Measurements from ENCODE around the gene PPP4R1.

PPP4R1 gene

GRCh38 chr18:9549405-9549804 lies 65.0 kb downstream of the PPP4R1 start:
- no peak for DNase-seq (ENCODE audit: low read depth in 2 of 2)

- no peak for DNase-seq (ENCODE audit: low read depth in 2 of 2)
Measured at GRCh38 chr18:9547782-9548181, 66.6 kb downstream of the PPP4R1 start.

GRCh38 chr18:9546468-9546867 lies 67.9 kb downstream of the PPP4R1 start:
- no peak for DNase-seq (ENCODE audit: low read depth in 2 of 2)

DNA sequence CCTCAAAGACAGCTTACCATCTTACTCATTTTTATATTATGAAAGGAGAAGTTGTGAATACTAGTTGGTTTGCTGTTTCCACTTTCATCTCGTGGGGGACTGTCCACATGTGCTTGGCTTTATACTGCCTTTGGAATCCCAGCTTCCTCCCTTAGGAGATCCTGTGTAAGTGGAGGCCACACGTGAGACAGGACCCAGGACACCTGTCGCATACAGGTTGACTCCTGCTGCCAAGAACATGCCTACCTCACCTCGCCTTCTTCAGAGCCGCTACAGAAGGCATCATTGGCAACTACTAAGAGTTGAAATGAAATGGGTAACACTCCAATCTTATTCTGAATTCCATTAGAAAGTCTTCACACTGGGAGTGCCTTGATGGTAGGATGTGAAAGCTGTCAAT lies 69.3 kb downstream of the PPP4R1 start:
- no peak for DNase-seq (ENCODE audit: low read depth in 2 of 2)

DNA sequence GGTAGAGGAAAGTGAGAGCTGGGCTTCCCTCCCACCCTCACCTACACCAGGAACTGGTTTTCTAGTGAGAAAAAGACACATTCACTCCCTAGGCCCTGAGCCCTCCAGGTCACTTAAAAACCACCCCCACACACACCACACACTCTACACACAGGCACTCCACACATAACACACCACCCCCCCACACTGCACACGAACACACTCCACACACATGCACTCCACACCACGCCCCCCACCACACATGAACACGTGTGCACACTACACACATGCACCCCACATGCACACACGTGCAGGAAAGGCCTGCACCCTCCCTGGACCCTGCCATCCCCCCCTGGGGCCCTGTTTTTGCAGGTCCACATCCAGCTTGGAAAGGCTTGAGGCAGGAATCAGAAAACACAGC lies 71.4 kb downstream of the PPP4R1 start:
- DNase-seq (ENCODE audit: low read depth in 2 of 2) = no peak

- DNase-seq (ENCODE audit: low read depth in 2 of 2) = no peak
Measured at GRCh38 chr18:9539938-9540337, 74.4 kb downstream of the PPP4R1 start.

DNA sequence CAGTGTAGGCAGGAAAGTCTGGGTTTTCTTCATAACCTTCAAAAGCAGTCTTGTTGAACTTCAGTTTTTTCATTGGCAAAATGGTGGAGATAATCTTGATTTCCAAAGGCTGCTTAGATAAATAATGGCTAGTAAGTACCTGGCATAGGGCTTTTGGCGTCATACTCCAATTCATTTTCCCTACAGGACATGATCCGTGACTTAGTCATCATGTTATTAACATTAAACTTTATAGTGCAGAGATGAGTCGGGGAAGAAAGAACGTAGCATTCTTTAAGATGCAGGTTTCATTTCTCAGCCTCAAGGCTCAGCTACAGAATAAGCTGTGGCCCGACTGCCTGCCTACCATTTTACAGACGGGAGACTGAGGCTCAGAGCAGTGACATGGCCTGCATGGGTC lies 75.1 kb downstream of the PPP4R1 start:
- no peak for DNase-seq (ENCODE audit: low read depth in 2 of 2)

DNA sequence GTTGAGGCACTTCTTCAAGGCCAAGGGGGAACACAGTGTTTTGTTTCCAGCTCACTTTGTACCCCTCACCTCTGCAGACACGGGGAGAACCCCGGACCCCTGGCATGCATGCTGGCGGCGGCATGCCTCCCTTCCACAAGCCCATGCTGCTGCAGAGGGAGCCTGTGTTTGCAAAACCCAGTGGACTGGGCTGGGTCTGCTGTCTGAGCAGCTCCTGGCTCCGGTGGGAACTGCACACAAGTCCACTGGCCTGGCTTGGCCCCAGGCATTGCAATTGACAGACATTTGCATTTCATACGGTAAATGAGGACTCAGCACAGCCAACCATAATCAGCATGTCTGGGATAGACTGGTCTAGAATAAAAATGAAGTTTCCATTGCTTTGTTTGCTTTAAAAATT lies 76.7 kb downstream of the PPP4R1 start:
- DNase-seq (ENCODE audit: low read depth in 2 of 2) = no peak

DNA sequence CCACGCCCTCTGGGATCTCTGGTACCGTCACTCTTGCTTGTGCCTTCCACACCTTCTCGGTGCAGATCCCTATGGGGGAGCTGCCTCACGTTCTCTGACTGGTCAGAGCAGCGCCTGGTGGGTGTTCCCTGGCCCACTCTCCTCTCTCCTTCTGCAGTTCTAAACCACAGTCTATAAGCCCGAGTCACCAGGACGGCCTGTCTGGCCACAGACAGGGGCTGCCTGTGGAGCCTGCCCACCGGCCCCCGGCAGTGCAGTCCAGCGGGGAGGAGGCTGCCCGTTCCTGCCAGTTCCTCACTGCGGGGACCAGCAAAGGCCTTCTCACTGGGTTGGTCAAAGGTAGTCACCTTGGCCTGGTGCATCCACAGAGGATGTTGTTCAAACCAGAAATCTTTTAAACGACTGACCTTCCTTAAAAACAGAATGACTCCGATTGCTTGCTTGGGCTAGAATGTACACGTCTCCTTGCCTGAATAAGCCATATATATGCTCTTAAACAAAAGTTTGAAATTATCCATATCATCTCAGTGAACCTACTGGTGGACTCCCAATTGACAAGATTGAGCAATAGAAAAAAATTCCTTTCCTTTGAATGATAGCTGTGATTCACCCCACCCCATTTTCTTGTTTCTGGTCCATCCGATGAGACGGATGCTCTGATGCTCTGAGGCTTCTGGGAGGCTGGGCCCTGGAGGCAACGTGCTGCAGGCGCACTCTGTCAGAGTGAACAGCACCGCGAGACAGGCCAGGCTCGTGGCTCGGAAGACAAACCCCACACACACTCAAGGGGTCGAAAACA lies 77.8 kb downstream of the PPP4R1 start:
- DNase-seq (ENCODE audit: low read depth in 2 of 2) = no peak

- DNase-seq (ENCODE audit: low read depth in 2 of 2) = no peak
Measured at GRCh38 chr18:9535430-9535991, 78.8 kb downstream of the PPP4R1 start.

- DNase-seq (ENCODE audit: low read depth in 2 of 2) = no peak
Measured at GRCh38 chr18:9534844-9535243, 79.5 kb downstream of the PPP4R1 start.

GRCh38 chr18:9531791-9532410 lies 82.5 kb downstream of the PPP4R1 start:
- DNase-seq (ENCODE audit: low read depth in 2 of 2) = no peak

DNA sequence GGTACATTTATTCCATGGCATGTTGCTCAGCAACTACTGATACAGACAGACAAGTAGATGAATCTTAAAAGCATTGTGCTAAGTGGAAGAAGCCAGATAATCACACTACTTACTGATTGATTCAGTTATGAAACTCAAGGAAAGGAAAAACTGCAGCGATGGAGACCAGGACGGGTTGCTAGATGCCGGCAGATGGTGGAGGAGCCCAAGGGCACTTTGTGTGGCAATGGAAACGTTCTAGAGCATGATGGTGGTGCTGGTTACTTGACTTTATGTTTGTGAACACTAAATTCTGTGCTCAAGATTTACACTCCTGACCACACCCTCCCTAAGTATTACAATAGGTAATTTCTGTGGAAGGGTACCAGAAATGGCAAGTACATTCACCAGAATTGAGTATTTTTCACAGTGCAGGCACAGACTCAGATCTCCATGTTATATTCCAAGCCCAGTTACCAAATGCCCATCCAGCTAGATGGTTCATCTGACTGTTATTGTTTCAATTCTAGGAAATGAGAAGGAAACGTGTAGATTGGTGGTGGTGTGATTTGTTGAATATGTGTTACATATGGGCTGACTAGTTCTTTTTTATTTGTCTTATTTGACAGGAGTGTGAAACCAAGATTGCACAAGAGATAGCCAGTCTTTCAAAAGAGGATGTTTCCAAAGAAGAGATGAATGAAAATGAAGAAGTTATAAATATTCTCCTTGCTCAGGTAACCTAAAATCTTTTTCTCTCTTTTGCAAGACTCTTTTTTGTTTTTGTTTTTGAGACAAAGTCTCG lies 83.9 kb downstream of the PPP4R1 start:
- no peak for DNase-seq (ENCODE audit: low read depth in 2 of 2)

GRCh38 chr18:9526458-9526857 lies 87.9 kb downstream of the PPP4R1 start:
- DNase-seq (ENCODE audit: low read depth in 2 of 2) = no peak

DNA sequence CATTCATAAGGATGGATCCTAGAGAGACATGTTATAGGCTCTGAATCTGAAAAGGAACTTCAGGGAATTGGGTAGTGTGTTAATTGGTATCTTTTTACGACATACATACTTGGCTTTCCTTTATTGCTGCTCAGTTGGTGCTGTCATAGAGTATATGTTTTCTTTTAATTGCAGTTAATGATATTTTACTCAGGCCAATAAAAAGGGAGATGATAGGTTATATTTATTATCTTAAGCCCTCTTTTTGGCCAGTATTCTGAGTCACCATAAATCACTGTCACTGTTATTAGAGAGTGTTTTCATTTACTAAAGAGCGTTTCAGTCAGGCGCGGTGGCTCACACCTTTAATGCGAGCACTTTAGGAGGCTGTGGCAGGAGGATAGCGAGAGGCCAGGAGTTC lies 91.4 kb downstream of the PPP4R1 start:
- no peak for DNase-seq (ENCODE audit: low read depth in 2 of 2)

DNA sequence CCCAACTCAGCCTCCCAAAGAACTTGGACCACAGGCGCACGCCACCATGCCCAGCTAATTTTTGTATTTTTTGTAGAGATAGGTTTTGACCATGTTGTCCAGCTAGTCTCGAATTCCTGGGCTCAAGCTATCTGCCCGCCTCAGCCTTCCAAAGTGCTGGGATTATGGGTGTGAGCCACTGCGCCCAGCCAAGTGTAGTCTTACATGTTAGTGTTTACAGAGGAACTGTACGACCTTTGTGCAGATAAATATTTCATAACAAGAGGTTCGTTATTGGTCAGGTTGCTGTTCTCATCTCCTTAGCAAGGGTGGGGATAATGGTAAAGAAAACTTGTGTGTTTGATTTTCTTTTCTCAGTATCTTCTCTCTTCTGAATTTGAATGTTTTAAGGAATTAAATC lies 92.6 kb downstream of the PPP4R1 start:
- DNase-seq (ENCODE audit: low read depth in 2 of 2) = no peak

DNA sequence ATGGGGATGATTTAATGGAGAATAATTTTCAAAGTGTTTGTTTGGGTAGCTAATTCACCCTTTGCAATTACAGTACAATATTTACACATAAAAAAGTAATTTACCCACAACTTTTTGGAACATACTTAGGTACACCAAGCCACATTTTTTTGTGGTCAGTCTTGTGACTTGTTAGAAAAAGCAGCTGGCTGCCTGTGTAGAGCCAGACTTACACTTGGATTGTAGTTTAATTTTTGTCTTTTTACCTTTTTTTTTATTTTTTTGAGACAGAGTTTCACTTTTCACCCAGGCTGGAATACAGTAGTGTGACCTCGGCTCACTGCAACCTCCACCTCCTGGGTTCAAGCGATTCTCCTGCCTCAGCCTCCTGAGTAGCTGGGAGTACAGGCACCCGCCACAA lies 93.7 kb downstream of the PPP4R1 start:
- DNase-seq (ENCODE audit: low read depth in 2 of 2) = no peak

- no peak for DNase-seq (ENCODE audit: low read depth in 2 of 2)
Measured at GRCh38 chr18:9519399-9519798, 95.0 kb downstream of the PPP4R1 start.

GRCh38 chr18:9517869-9518268 lies 96.5 kb downstream of the PPP4R1 start:
- no peak for DNase-seq (ENCODE audit: low read depth in 2 of 2)

DNA sequence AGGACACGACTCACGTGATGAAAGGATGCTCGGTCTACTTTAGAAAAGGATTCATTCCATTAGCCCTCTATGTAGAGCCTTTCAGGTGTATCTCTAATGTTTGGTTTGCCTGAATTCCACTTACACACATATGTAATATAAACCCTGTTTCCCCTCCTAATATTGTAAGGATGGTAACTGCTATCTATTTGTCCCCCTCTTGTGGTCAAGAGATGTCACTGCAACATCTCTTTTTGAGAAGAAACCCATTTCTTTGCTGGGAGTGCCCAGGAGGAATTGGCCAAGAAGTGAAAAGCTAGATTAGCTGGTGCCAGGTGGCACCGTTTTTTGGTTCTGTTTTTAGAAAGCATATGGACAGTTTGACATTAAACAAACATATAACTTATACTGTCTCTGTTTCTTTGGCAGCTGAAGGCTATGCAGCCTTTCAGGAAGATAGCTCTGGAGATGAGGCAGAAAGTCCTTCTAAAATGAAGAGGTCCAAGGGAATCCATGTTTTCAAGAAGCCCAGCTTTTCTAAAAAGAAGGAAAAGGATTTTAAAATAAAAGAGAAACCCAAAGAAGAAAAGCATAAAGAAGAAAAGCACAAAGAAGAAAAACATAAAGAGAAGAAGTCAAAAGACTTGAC lies 97.8 kb downstream of the PPP4R1 start:
- DNase-seq (ENCODE audit: low read depth in 2 of 2) = no peak

- DNase-seq (ENCODE audit: low read depth in 2 of 2) = no peak
Measured at GRCh38 chr18:9513971-9514512, 100.3 kb downstream of the PPP4R1 start.

Data from activated CD8-positive, alpha-beta memory T cell treated with anti-CD3 and anti-CD28 coated beads for 4 hours (primary cell).